ENCODE measurements around the gene AGBL1. TPM values are rescaled to one million over a fixed set of nuclear protein-coding genes. Genes with fewer than 3 reads are reported as not detected.

The AGBL1 gene
- total and polyA plus RNA-seq, 2 donors (not counting 1 experiment from before 2014, with no cell fraction given) = not detected

GRCh38 chr15:86267892-86268291 lies 188.2 kb downstream of the AGBL1 start:
- no peak overlapping the region for H3K4me3 ChIP-seq (ENCODE audit: control extremely low read depth in 1 of 5, extremely low read depth in 1 of 5, insufficient read depth in 1 of 5, low read depth in 2 of 5, low read length in 4 of 5)
- no peak overlapping the region for H2AFZ ChIP-seq (ENCODE audit: insufficient read depth, low read depth, low read length, poor library complexity, severe bottlenecking)
- H3K4me2 ChIP-seq (replicated peaks; ENCODE audit: low read depth, low read length, poor library complexity, severe bottlenecking) = no peak overlapping the region
- intact Hi-C loops (cut with micrococcal nuclease) = no loop called here
- Mint-ChIP-seq H3K27me3 (no peaks in the 10 kb centered on the region), H3K9me3 (ENCODE audit: insufficient read depth) (no peaks in the 10 kb centered on the region), H3K27ac (no peak overlapping the region), H3K4me3 (no peak overlapping the region), H3K4me1 (no peaks in the 10 kb centered on the region)
- H3K9me3 ChIP-seq (ENCODE audit: control extremely low read depth in 1 of 3, control insufficient read depth in 2 of 3, insufficient read depth in 1 of 3, low read length in 2 of 3) = no peaks in the 10 kb centered on the region
- ATAC-seq (ENCODE audit: low read depth) (no peak), DNase-seq (no peak)
- WGBS (ENCODE audit: insufficient coverage) = no CpG with 5 or more reads among the region's 4 CpGs
- H3K9ac ChIP-seq (ENCODE audit: low read length) = no peak overlapping the region
- CTCF ChIA-PET = no interaction called here
- no peak for TF ChIP-seq CTCF (IDR thresholded peaks at IDR 0.05)
- no peak for TF ChIP-seq EZH2 (IDR thresholded peaks at IDR 0.05; ENCODE audit: borderline replicate concordance, insufficient read depth, low read depth, low read length, poor library complexity, severe bottlenecking)
- H4K20me1 ChIP-seq (ENCODE audit: control insufficient read depth, insufficient read depth, low read length, poor library complexity, severe bottlenecking) = no peaks in the 10 kb centered on the region
- H3K27me3 ChIP-seq (replicated peaks in 1 of 4; ENCODE audit: control extremely low read depth in 1 of 4, control insufficient read depth in 3 of 4, insufficient read depth in 4 of 4, low read length in 3 of 4) = no peaks in the 10 kb centered on the region
- POLR2A ChIA-PET = no interaction called here
- no peaks in the 10 kb centered on the region for H3K36me3 ChIP-seq (replicated peaks in 1 of 2; ENCODE audit: control extremely low read depth in 1 of 2, control insufficient read depth in 1 of 2, extremely low read depth in 1 of 2, insufficient read depth in 2 of 2, low read length in 1 of 2)
- no peaks in the 10 kb centered on the region for H3K79me2 ChIP-seq (ENCODE audit: control insufficient read depth, insufficient read depth, low read length)
- H3K4me1 ChIP-seq (ENCODE audit: control insufficient read depth in 2 of 2, insufficient read depth in 2 of 2, low read length in 2 of 2) = no peaks in the 10 kb centered on the region
- no peak overlapping the region for H3K27ac ChIP-seq (ENCODE audit: low read length in 2 of 2)

GRCh38 chr15:86268558-86268957 lies 188.9 kb downstream of the AGBL1 start:
- H3K79me2 ChIP-seq (ENCODE audit: control insufficient read depth, insufficient read depth, low read length) = no peaks in the 10 kb centered on the region
- no peak overlapping the region for H3K4me3 ChIP-seq (ENCODE audit: control extremely low read depth in 1 of 5, extremely low read depth in 1 of 5, insufficient read depth in 1 of 5, low read depth in 2 of 5, low read length in 4 of 5)
- Mint-ChIP-seq H3K9me3 (ENCODE audit: insufficient read depth) (no peaks in the 10 kb centered on the region), H3K27me3 (no peaks in the 10 kb centered on the region), H3K4me3 (no peak overlapping the region), H3K4me1 (no peaks in the 10 kb centered on the region), H3K27ac (no peak overlapping the region)
- WGBS (ENCODE audit: insufficient coverage) = no CpG with 5 or more reads among the region's 1 CpG
- H3K36me3 ChIP-seq (replicated peaks in 1 of 2; ENCODE audit: control extremely low read depth in 1 of 2, control insufficient read depth in 1 of 2, extremely low read depth in 1 of 2, insufficient read depth in 2 of 2, low read length in 1 of 2) = no peaks in the 10 kb centered on the region
- H3K27ac ChIP-seq (ENCODE audit: low read length in 2 of 2) = no peak overlapping the region
- H3K9me3 ChIP-seq (ENCODE audit: control extremely low read depth in 1 of 3, control insufficient read depth in 2 of 3, insufficient read depth in 1 of 3, low read length in 2 of 3) = no peaks in the 10 kb centered on the region
- ChIA-PET CTCF (no interaction called here), POLR2A (no interaction called here)
- ATAC-seq (ENCODE audit: low read depth) = no peak
- intact Hi-C loops (cut with micrococcal nuclease) = no loop called here
- no peaks in the 10 kb centered on the region for H3K4me1 ChIP-seq (ENCODE audit: control insufficient read depth in 2 of 2, insufficient read depth in 2 of 2, low read length in 2 of 2)
- H3K9ac ChIP-seq (ENCODE audit: low read length) = no peak overlapping the region
- DNase-seq = no peak
- TF ChIP-seq EZH2 (IDR thresholded peaks at IDR 0.05; ENCODE audit: borderline replicate concordance, insufficient read depth, low read depth, low read length, poor library complexity, severe bottlenecking) (no peak), CTCF (IDR thresholded peaks at IDR 0.05) (no peak)
- H3K4me2 ChIP-seq (replicated peaks; ENCODE audit: low read depth, low read length, poor library complexity, severe bottlenecking) = no peak overlapping the region
- no peak overlapping the region for H2AFZ ChIP-seq (ENCODE audit: insufficient read depth, low read depth, low read length, poor library complexity, severe bottlenecking)
- no peaks in the 10 kb centered on the region for H4K20me1 ChIP-seq (ENCODE audit: control insufficient read depth, insufficient read depth, low read length, poor library complexity, severe bottlenecking)
- H3K27me3 ChIP-seq (replicated peaks in 1 of 4; ENCODE audit: control extremely low read depth in 1 of 4, control insufficient read depth in 3 of 4, insufficient read depth in 4 of 4, low read length in 3 of 4) = no peaks in the 10 kb centered on the region

Measured in B cell (primary cell).